Measurements from ENCODE around the gene HK1.

DNA sequence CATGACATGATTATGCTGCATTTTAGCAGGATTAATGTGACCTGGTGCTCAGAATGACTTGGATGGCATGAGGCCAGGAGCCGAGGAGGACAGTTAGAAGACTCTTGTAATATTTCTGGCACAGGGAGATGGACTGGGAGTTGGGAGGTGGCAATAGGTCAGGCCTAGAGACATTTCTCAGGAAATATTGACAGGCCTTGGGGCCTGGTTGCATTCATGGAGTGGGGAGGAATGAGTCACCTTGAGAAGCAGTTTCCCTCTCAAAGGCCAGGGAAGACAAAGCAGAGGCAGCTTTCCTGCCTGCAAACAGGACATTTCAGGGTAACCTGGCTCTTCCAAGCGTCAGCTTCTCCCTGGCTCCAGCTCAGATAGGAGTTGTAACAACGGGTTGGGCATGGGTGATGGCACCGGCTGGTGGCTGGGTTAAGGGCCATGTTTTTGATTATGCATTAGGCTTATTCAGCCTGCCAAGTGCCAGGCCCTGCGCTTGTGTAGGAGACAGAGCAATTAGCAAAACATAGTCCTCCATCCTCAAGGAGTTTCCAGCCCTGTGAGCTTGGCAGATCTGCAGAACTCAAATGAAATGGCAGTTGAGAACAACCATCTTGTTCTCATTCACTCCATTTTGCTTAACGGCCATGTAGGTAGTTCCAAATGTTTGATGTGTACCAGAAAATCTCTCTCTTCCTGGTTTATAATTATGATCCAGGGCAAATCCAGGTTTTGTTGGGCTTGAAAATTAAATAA, 38.2 kb downstream of the HK1 start:
- TF ChIP-seq FOXP1 (CRISPR knock-in tag; IDR thresholded peaks at IDR 0.05; ENCODE audit: borderline replicate concordance), result no peak
- no peak for TF ChIP-seq TCF7 (CRISPR knock-in tag; IDR thresholded peaks at IDR 0.05; ENCODE audit: low read depth)
- TF ChIP-seq, protein P1, sequence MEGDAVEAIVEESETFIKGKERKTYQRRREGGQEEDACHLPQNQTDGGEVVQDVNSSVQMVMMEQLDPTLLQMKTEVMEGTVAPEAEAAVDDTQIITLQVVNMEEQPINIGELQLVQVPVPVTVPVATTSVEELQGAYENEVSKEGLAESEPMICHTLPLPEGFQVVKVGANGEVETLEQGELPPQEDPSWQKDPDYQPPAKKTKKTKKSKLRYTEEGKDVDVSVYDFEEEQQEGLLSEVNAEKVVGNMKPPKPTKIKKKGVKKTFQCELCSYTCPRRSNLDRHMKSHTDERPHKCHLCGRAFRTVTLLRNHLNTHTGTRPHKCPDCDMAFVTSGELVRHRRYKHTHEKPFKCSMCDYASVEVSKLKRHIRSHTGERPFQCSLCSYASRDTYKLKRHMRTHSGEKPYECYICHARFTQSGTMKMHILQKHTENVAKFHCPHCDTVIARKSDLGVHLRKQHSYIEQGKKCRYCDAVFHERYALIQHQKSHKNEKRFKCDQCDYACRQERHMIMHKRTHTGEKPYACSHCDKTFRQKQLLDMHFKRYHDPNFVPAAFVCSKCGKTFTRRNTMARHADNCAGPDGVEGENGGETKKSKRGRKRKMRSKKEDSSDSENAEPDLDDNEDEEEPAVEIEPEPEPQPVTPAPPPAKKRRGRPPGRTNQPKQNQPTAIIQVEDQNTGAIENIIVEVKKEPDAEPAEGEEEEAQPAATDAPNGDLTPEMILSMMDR (IDR thresholded peaks at IDR 0.05), result no peak
- TF ChIP-seq ZNF263 (CRISPR knock-in tag; IDR thresholded peaks at IDR 0.05; ENCODE audit: low read depth), result no peak
- TF ChIP-seq, protein P2, sequence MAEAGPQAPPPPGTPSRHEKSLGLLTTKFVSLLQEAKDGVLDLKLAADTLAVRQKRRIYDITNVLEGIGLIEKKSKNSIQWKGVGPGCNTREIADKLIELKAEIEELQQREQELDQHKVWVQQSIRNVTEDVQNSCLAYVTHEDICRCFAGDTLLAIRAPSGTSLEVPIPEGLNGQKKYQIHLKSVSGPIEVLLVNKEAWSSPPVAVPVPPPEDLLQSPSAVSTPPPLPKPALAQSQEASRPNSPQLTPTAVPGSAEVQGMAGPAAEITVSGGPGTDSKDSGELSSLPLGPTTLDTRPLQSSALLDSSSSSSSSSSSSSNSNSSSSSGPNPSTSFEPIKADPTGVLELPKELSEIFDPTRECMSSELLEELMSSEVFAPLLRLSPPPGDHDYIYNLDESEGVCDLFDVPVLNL (CRISPR knock-in tag; IDR thresholded peaks at IDR 0.05; ENCODE audit: borderline replicate concordance, low read depth), result no peak
- no peak for TF ChIP-seq CREM (CRISPR knock-in tag; IDR thresholded peaks at IDR 0.05)
- TF ChIP-seq, protein P3, sequence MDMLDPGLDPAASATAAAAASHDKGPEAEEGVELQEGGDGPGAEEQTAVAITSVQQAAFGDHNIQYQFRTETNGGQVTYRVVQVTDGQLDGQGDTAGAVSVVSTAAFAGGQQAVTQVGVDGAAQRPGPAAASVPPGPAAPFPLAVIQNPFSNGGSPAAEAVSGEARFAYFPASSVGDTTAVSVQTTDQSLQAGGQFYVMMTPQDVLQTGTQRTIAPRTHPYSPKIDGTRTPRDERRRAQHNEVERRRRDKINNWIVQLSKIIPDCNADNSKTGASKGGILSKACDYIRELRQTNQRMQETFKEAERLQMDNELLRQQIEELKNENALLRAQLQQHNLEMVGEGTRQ (CRISPR knock-in tag; IDR thresholded peaks at IDR 0.05), result no peak
- TF ChIP-seq CBFB (CRISPR knock-in tag; IDR thresholded peaks at IDR 0.05; ENCODE audit: low read depth), result no peak
- TF ChIP-seq HMGA2 (CRISPR knock-in tag; IDR thresholded peaks at IDR 0.05), result no peak
- no peak for TF ChIP-seq SP1 (CRISPR knock-in tag; conservative IDR thresholded peaks at IDR 0.05)
